VCaP (cell line): ENCODE results near the gene MBLAC1.

Experiments used
- H3K27ac ChIP-seq: fragments of 450-650 bp; 2 replicates; pipeline ENCODE4 v1.5.1; 2017
- CTCF ChIP-seq: fragments of 450-650 bp; conservative IDR thresholded peaks from 2 replicates; pipeline ENCODE4 v1.5.1; 2017; ENCODE audit warnings: mild to moderate bottlenecking, moderate library complexity

Gene MBLAC1

GRCh38 chr7:100099452-100099851 lies 27.3 kb upstream of the MBLAC1 start:
- no peak for TF ChIP-seq CTCF
- H3K27ac ChIP-seq: peak overlapping the region; percentile 92

- peak overlapping the region; percentile 92 for H3K27ac ChIP-seq
- TF ChIP-seq CTCF: no peak
Measured at GRCh38 chr7:100100420-100101015, 26.2 kb upstream of the MBLAC1 start.

GRCh38 chr7:100101016-100101862 lies 25.5 kb upstream of the MBLAC1 start, which contains the start of the genes AP4M1 and MCM7:
AP4M1 (plus strand) TSS chr7:100101643; CDS start chr7:100101715, 72 bp downstream.
MCM7 (minus strand) TSS chr7:100101397; CDS start chr7:100101294, 103 bp downstream.
- no peak for TF ChIP-seq CTCF
- peak within 1 kb of the TSS; percentile 92 for H3K27ac ChIP-seq

GRCh38 chr7:100102950-100103840 lies 23.6 kb upstream of the MBLAC1 start:
- peak overlapping the region; percentile 92 for H3K27ac ChIP-seq
- no peak for TF ChIP-seq CTCF

GRCh38 chr7:100105534-100105933 lies 21.2 kb upstream of the MBLAC1 start:
- no peak overlapping the region for H3K27ac ChIP-seq
- TF ChIP-seq CTCF: no peak

GRCh38 chr7:100106633-100107032 lies 20.1 kb upstream of the MBLAC1 start:
- TF ChIP-seq CTCF: no peak
- H3K27ac ChIP-seq: no peak overlapping the region
